AG09319 (cell line): ENCODE measurements around the gene KRTAP10-12.

ENCODE experiments used
- DNase-seq: peaks from one replicate; pipeline ENCODE4 v3.0.0-alpha.2; 2010; ENCODE audit warnings: low read depth; ENCODE audit errors: extremely low read depth
- TF ChIP-seq, protein P1 (sequence below): IDR thresholded peaks from 2 replicates; pipeline ENCODE4 v1.5.1; 2011; ENCODE audit warnings: low read depth, mild to moderate bottlenecking, inconsistent platforms, low read length, moderate library complexity

KRTAP10-12 gene

GRCh38 chr21:44664691-44665090, 32.3 kb upstream of the KRTAP10-12 start:
- TF ChIP-seq, protein P1, sequence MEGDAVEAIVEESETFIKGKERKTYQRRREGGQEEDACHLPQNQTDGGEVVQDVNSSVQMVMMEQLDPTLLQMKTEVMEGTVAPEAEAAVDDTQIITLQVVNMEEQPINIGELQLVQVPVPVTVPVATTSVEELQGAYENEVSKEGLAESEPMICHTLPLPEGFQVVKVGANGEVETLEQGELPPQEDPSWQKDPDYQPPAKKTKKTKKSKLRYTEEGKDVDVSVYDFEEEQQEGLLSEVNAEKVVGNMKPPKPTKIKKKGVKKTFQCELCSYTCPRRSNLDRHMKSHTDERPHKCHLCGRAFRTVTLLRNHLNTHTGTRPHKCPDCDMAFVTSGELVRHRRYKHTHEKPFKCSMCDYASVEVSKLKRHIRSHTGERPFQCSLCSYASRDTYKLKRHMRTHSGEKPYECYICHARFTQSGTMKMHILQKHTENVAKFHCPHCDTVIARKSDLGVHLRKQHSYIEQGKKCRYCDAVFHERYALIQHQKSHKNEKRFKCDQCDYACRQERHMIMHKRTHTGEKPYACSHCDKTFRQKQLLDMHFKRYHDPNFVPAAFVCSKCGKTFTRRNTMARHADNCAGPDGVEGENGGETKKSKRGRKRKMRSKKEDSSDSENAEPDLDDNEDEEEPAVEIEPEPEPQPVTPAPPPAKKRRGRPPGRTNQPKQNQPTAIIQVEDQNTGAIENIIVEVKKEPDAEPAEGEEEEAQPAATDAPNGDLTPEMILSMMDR: no peak
- DNase-seq: no peak

DNA sequence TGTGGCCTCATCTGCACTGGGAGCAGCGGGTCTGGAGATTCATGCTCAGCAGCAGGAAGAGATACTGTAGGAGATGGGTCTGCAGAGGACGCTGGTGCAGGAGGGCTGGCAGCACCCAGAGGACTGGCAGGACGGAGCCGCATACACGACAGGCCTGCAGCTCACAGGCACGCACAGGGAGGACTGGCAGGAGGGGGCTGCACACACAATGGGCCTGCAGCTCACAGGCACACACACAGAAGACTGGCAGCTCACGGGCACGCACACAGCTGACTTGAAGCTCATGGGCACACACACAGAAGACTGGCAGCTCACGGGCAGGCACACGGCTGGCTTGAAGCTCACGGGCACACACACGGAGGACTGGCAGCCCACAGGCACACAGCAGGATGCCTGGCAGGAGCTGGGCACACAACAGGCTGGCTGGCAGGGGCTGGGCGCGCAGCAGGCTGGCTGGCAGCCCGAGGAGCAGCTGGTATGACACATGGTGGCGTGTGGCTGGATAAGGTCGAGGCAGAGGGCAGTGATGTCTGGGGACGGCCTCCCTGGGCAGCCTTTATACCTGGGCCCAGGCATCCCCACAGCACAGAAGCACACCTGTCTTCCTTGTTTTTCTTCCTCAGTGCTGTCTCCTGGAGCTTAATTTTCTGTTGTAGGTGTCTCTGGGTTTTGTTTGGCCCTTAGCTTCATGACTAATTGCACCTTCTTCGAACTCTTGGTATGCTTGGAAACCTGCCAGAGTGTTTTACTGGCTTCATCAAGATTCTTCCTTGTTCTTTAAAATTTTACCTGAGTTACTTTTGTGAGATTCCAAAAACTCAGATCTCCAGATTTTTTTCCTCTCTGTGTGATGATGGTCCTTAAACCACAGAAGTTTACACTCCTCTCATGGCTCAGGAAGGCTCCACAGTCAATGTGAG, 30.3 kb upstream of the KRTAP10-12 start, which contains the start of gene KRTAP12-2:
Gene KRTAP12-2 (minus strand): TSS at position 527 of the 920 bp plus-strand sequence. CDS start 41 bp downstream, at position 486.
- TF ChIP-seq, protein P1: no peak
- DNase-seq: no peak

DNA sequence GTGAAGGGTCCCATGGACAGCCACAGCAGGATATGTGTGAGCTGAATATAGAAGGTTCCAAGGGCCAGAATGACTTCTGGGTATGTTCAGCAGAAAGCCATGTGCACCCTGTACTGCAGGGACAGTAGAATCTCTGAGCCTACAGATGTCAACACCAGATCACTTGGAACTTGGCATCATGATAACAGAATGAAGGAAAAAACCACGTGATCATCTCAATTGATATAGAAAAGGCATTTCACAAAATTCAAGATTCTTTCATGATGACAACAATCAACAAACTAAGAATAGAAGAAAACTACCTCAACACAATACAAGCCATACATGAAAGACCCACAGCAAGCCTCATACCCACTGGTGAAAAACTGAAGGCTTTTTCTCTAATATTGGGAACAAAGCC, 29.4 kb upstream of the KRTAP10-12 start:
- TF ChIP-seq, protein P1: no peak
- DNase-seq: no peak

DNA sequence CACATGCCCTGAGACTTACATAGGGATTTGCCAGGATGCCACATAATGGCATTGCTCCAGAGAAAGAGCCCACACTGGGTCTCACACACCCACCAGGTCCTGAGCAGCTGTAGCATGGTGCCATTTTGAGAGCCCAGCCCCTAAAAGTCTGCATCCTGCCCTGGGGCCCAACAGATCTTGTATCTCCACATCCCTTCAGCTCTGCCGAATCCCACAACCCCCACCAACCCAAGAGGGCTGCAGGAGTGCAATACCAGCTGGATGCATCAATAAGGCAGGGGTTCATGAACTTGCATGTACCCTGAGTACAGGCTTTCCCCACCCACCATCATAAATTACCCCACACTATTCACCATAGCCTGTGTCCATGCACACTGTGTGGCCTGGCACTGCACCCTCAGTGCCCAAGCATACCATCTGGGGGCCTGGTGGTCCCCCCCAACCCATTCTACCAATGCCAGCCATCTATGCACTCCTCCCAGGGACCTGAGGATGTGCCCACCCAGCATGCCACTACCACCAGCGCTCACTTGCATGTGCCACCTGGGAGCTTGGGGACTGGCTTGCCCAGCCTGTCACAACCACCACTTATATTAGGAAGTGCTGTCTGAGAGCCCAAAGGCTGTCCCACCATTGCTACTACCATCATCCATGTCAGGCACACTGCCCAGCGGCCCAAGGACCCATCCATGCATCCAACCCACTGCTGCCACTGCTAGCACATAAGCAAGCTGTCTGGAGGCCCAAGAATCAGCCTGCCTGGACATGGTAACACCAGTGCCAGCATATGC, 26.1 kb upstream of the KRTAP10-12 start:
- TF ChIP-seq, protein P1: no peak
- no peak for DNase-seq

DNA sequence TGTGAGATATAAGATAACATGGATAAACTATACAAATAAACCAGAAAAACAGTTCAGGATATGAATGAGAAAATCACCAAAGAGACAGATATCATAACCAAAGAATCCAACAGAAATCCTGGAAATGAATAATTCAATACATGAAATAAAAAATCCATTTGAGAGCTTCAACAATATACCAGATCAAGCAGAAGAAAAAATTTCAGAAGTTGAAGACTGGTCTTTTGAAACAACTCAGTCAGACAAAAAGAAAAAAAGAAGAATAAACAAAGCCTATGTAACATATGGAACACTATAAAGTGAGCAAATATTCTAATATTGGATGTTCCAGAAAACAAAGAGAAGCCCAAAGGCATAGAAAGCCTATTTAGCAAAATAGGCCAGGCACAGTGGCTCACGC, 25.1 kb upstream of the KRTAP10-12 start:
- no peak for DNase-seq
- TF ChIP-seq, protein P1: no peak

DNA sequence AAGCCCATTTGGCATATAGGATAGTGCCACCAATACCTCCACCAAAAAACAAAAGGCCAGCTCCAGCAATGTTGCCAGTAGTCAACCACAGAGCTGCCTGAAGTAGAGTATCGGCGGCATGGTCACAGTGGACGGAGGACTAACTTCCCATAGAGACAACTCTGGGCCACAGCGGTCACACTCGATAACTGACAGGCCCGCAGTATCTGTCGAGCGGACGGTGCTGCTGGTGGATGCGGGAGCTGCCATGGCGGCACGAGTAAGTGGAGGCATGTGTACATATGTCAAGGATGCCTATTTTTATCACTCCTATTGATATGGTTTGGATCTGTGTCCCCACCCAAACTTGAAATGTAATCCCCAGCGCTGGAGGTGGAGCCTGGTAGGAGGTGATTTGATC, 19.1 kb upstream of the KRTAP10-12 start:
- TF ChIP-seq, protein P1: no peak
- DNase-seq: no peak

DNA sequence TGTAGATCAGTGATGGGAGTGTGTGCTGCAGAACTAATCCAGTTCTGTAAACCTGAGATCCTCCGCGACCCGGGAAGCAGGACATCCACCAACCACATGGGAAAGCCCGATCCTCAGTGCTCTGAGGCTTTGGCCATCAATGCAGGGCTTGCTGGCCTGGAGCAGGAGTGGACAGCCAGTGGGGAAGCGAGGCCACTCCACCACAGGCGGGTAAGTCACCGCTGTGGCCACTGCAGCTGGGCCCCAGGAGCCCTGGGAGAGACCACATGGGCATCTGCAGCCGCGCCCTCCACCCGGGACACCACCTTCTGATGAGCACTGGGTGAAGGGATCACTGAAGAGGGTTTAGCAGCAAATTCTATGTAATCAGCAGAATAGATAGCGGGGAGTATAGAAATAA, 15.8 kb upstream of the KRTAP10-12 start:
- TF ChIP-seq, protein P1: no peak
- DNase-seq: no peak
